Measurements from ENCODE around the gene EPB41L4A. TPM values are rescaled to one million over a fixed set of nuclear protein-coding genes. Genes with fewer than 3 reads are reported as not detected.

EPB41L4A gene
- total RNA-seq, 1 experiment from 2014 or later: not detected

DNA sequence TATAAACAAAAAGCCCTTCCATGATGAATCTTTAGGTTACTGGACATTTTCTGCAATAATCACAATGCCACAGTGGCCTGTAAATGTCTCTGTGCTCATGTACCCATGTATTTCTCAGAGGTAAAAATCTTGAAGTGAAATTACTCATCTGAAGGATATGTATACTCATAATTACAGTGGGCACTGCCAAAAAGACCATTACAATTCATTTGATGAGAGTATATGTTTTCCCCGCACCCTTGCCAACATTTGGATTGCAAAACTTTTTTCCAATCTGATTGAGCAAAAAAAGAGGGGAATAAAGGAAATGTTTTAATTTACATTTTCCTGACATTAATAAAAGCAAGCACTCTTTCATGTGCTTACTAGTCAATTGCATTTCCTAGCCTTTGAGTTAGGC, 110.5 kb downstream of the EPB41L4A start:
- DNase-seq (ENCODE audit: low read depth): no peak

DNA sequence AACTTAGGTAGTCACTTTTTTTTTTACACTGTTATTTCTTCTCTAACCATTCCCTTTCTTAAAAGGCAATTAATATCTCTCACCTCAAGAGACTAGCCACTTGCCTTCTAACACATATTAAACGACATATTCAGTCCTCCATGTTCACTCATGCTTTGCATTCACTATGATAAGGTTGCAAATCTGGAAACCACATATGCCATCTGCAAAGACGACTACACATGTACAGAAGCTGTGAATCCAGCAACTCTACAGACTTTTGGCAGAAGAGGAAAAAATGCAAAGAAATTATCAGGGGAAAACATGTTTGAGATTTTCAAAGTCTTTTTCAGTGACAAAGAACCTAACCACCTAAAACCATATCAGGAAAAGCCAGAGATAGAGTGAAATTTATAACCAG, 112.1 kb downstream of the EPB41L4A start:
- no peak for DNase-seq (ENCODE audit: low read depth)

DNA sequence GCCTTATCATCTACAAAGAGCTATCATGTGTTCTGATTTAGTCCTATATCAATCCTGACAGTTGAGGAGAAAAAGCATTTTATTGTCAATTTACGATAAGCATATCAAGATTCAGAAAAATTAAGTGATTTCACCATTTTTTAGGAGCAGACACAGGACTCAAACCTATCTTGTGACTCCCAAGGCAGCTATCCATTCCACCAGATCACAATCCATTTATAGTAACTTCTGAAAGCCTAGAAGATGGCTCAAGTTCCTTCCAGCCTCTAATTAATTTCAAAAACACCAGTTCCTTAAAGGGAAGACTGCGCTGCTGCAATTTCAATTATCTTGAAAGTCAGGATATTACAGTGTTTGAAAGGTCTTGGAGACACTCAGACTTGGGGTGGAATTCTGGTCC, 114.3 kb downstream of the EPB41L4A start:
- no peak for DNase-seq (ENCODE audit: low read depth)

DNA sequence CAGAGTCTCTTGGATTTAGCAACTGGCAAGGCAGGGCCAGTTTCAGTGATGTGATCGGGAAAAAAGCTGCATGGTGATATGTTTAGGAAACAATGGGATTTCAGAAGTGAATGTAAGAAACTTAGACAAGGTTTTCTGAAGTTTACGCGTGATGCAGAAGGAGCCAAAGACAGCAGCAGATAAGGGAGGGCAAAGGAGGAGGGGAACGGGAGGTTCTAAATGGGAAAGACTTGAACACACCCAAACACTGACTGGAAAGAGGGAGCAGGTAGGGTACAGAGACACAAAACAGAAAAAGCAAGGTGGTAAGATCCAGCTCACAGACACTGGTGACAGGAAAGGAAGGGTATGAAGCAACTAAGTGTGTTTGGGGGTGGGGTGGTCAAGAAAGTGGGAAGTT, 115.4 kb downstream of the EPB41L4A start:
- no peak for DNase-seq (ENCODE audit: low read depth)

DNA sequence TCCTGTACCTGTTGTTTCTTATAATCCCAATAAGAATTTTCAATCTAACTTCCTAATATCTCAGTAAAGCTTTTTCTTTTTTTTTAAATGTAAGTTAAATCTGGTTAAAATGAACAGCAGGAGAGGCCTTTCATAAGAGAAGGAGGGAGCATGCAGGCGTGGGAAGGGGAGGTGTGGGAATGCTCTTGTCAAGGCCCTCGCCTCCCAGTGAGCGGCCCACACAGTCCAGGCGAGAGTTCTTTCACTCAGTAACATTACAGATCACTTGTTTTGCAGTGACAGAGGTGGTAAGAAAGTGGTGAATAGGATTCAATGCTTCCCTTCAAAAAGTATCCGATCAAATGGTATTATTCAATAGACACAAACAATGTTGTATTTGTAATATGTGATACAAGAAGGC, 125.0 kb downstream of the EPB41L4A start:
- no peak for DNase-seq (ENCODE audit: low read depth)

DNA sequence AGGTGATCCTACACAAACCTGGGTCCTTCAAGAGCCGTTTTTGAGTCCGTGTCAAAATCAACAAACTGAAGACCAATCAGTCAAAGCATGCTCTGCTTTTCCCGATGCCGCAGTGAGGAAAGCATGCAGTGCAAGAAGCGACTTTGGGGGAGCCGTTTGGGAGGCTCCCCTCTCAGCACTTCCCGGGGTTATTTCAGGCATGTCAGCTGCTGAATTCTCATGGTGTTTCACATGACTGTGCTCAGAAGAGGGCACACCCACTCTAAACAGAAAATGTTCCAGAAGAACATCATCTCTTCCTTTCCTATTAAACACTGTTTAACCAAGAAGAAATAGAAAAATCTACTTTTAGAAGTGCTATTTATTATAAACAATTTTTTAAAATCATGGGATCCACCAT, 125.5 kb downstream of the EPB41L4A start:
- DNase-seq (ENCODE audit: low read depth): no peak

DNA sequence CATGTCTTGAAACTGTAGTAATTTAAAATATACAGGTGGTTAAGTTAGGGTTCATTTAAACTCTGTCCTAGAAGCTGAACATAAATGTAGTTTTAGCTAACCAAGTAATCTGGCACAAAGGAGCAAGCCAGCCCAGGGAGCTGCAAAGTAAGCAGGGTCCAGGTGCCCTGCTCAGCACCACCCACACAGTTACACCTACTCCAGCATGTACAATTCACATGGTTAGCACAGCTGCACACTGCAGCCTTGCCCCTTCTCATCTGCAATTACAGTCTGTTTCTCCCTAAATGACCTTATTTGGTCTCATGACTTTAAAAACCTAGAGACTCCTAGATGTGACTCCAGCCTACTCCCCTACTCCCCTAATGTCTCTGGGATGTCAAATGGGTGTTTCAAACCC, 128.4 kb downstream of the EPB41L4A start:
- DNase-seq (ENCODE audit: low read depth): no peak

DNA sequence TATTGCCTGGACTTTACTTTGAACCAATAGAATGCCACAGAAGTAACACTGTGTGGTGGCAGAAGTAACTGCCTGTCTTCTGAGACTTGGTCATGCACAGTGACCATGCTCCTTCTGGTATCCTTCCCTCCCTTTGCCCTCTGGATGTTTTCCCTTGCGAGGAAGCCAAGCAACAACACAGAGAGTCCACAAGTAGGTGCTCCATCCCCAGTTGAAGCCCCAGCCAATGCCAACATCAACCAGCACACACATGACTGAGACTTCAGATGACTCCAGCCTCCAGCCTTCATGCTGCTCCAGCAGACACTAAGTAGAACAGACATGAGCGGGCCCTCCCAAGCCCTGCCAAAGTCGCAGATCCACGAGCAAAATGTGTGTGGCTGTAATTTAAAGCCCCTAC, 129.6 kb downstream of the EPB41L4A start:
- no peak for DNase-seq (ENCODE audit: low read depth)

DNA sequence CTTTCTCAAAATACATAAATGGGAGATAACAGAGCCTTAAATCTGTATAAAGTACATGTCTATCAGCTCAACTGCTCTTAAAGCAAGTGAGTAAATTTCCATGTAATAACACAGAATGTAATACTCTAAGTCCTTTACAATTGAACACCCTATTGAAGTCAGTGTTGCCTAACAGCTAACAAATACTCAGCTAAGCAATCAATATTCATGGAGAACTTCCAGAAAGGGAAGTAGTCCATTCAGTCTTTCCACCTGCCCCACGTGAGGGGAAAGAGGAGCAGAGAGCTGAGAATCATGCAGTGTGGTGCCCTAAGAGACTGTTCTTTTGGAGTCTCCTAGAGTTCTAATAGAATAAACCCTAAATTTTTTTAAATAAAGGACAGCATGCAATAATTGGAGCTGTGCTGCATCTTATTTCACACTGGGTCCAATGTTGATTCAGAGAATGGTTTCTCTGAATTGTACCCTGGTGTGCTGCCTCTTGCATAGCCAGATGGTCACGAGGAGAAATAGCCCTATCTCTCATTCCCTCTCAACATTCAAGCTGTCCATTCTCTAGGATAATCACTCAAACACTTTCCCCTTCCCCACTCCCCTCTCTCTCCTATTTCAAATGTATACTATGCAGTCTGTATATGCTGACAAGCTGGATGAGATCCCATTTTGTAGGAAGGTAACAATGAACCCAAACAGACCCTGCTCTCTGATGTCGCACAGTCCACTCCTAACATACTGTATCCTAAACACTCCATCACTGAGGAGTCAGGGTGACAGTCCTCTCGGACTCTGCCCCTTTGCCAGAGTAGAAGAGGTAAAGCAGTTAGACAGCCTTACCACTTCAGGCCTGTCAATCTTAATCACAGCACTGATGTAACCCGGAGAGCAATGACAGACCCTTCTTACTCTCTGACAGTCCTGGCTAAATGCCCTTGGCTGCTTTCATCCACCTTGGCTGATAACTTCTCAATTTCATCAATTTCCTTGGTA, 134.8 kb downstream of the EPB41L4A start:
- DNase-seq (ENCODE audit: low read depth): no peak

DNA sequence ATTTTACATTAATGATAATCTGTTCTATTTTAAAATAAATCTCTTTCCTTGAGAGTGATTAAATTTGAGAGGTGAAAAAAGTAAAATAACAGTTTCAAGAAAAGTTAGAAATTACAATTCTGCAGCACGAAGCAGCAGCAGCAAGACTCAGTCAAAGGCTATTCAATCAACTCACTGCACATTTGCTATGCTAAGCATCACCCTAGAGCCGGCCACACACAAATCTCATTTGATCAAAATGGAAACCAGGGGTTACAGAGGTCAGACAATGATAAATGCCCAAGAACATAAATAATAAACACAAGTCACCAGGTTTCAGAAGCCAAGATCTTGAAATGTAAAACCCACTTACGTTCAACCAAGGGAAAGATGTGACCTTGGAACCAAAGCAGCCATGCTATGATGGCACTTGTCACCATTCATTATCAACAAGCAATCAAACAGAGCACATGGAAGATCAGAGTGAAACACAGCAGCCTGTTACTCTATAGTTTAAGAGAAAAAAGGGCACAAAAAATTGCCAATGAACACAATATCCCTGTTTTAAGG, 136.0 kb downstream of the EPB41L4A start:
- DNase-seq (ENCODE audit: low read depth): no peak

DNA sequence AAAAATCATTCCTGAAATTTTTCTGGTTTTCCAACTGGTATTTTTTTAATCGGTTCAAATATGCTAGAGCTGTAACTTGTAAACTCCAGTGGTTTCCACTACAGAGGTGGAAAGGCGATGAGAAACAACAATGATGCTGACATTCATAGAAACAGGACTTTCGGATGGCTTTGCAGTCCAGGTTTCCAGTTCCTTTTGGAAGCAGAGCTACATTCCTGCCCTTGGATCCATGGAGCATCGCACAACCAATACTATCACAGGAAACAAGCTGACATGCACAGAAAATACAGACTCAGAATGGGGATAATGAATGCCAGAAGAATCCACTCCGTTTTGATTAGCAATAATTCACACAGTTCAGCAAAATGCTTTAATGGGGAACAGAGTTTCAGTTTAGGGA, 140.0 kb downstream of the EPB41L4A start:
- DNase-seq (ENCODE audit: low read depth): no peak

DNA sequence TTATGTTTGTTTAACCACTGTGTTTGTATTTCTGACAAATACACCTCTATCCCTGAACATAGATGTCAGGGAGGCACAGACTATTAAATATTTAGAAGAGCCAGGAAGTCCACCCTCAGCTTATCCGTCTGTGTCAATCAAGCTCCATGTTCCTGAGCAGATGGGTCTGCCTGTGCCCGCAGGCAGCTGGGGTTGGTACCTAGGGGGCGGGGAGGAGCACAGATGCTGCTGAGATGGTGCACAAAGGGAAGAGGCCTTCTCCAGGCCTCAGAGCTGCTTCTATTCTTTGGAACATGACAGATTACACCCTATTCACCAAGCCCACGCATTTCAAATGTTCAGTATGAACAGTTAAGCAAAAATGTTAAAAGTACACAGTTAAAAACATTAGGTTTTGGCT, 142.1 kb downstream of the EPB41L4A start:
- DNase-seq (ENCODE audit: low read depth): no peak

DNA sequence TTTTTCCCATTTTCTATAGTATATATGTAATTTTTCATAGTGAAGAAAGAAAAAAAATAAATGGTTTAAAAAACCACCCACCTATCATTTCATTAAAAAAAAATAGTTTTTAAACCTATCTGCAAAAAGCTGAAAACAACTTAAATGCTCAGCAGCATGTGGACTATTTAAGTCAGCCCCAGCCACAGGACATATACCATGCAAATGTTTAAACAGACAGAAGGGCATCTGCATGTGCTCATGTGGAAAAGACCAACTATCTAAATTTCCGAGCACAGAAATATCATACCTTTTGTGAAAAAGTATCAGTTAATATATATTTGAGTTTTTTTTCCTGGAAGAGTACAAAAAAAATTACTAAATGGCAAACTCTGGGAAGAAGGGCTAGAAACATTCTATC, 143.4 kb downstream of the EPB41L4A start:
- DNase-seq (ENCODE audit: low read depth): no peak

DNA sequence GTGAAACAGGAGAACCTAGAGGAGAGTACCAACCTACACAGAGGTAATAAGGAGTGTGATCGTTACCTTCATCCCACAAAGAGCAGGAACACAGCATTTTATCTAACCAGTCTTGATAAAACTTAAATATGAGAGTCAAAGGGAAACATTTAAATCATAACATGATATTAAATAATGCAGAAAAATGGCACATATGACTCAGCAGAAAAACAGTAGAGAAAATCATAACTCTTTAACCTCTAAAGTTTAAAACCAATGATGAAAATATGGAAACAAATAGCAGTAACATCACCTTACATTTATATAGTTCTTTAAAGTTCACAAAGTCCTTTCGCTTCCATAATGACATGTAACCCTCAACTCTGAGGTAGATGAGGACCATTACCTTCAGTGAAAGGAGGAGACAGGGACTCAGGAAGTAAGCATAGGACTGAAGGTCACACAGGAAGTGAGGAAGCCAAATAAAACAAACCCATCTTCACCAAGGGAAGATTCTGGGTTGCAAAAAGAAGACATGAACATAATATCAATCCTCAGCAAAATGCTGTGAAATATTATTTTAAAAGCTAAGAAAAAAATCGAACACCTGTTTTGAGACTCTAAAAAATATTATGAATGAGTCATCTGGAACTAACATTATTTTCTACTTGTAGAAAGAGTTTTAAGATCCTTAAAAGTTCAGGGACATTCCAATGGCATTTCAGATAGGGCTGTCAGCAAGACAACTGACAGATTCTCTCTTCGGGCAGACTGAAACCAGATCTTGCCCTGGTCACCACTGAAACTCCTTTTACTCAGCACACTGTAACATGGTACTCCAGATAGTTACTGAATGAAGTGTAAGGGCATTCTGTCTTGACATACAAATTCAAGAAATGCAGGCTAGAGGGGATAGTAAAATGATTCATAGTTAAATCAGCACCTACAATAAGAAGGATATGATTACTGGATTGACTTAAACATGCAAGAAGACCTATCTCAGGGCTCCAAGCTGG, 148.5 kb downstream of the EPB41L4A start:
- DNase-seq (ENCODE audit: low read depth): peak; percentile 23

DNA sequence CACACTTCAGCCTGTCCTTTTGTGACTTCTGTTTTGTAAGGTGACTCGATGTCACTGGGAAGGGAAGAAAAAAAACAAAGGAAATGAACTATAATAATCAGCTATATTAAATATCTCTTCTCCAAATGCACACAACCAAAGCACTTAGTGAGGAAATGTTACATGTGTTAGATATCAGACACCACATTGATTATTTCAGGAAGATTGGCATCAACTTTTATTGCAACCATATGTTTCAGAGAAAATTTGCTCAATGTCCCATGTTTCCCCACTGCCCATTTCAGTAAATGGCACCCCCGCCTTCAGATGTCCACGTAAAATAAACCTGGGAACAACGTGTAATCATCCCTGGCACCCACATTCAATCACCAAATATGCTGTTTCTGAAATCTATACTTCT, 151.8 kb downstream of the EPB41L4A start:
- no peak for DNase-seq (ENCODE audit: low read depth)

DNA sequence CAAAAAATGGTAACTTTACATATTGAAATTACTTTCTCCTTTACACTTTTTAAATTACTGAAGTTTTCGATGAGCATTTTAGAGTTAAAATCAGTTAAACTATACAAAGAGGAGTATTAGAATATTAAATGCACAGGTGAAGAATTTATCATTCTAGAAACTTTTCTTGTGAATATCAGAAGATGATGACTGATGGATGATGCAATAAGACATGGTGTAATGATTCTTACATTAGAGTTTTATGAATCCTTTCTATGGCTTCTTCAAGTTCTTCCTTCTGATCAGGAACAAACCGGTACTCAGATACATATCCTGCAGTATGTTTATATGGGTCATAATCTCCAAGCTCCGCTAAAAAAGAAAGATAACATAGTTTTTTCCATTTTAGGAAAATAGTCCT, 154.4 kb downstream of the EPB41L4A start:
- no peak for DNase-seq (ENCODE audit: low read depth)

DNA sequence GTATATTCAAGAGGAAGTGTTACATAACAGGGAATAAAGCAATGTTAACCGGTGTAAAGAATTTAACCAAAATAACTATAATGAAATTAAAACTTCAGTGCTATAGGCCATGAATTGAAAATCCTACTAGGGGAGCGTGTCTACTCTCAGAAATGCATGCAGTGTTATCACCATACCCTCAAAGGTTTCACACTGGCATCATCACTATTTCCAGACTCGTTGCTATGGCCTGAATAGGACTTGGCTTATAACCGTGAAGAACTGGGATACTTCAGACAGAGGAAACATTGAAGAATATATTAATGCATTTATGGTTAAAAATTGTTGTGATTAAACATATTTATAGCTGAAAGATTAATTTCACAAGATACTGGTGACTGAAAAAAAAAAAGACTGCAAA, 154.9 kb downstream of the EPB41L4A start:
- no peak for DNase-seq (ENCODE audit: low read depth)

DNA sequence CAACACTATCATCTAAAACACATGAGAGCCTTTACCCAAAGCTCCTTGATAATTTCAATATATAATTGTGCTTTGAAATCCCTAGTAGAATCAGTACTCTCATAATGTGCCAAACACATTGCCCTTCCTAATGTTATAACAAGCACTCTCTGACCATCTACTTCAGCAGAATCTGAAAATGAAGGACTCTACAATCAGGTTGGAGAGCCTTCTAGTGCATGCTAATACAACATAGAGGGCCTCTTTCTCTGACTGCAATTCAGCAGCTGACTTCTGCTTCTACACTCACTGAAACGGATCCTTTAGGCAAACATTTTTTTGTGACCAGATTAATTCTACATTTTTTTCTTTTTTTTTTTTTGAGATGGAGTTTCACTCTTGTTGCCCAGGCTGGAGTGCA, 155.6 kb downstream of the EPB41L4A start:
- DNase-seq (ENCODE audit: low read depth): no peak

DNA sequence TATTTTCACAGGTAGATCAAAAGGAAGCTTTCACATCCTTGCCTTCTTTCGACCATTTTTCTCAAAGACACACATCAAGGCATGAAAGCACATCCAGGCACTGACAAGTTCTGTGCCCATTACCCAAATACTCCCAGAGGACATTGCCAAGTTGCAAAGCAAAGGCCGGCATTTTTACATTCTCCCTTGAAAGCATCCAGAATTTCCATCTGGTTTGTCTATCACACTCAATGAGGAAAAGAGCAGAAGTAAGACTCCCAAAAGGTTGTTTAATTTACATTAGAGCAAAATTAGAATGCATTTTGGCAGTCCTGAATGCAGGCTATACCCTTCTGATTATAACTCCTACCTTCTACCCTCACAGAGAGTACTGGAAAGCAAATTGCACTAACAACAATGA, 160.5 kb downstream of the EPB41L4A start:
- DNase-seq (ENCODE audit: low read depth): no peak

DNA sequence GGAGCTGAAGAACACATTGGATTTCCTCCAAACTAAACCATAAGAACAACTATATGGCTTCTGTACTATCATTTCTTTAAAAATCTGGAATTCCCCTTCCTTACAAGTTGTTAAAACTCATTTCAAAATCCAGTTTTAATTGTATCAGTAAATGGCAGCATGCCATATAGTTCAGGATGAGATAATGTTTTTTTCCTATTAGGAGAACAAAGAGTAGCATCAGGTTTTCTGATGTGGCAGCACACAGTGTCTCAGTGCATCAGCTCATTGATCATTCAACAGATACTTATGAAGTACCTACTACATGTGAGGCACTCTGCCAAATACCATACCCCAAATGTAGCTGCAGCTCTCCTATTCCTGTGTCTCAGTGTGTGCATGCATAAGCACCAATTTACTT, 161.1 kb downstream of the EPB41L4A start:
- DNase-seq (ENCODE audit: low read depth): no peak

DNA sequence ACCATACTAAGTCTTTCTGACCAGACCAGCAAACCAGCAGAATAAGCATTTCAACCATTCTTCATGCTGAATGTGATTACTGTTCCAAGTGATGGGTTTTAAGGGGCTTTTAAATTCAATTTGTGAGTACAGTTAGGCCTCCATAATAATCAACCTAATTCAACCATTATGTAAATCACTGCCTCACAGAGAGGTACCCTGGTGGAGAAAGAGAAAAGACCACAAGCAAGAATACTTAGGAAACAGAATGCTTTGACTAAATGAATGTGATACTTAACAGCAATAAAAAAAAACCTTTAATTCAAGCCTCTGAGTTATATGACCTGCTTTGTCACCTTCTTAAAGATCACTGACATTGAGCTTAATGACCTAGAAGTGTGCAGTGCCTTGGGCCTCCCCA, 162.1 kb downstream of the EPB41L4A start:
- no peak for DNase-seq (ENCODE audit: low read depth)

DNA sequence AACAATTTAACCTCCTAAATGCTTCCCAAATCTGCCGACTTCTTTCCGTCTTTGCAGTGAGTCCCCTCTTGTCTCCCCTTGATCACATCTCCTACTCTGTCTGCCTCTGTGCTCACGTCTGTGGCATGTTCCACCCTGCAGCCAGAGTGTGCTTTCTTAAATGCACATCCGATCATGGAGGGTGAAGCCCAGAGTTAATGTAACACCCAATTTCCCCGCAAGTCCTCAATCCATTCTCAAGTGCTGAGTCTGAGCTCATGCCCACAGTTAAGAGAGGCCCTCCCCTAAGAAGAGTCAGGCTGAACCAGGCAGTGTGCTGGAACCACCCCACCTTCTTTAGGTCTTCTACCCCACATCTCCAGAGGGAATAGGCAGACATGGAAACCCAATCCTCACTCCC, 164.8 kb downstream of the EPB41L4A start:
- no peak for DNase-seq (ENCODE audit: low read depth)

All from LHCN-M2 (cell line).